Testis (tissue), 3 donors: Measurements from ENCODE around the gene OXSR1. TPM values are rescaled to one million over a fixed set of nuclear protein-coding genes. Genes with fewer than 3 reads are reported as not detected.

Experiments
- DNase-seq: peaks from one replicate; pipeline ENCODE4 v3.0.0-alpha.2; 2019
- H3K27ac ChIP-seq, 2 donors: fragments of 200-600 bp; sonication (generic); one replicate each; pipeline ENCODE4 v1.5.1; 2019
- H3K27me3 ChIP-seq: fragments of 200-600 bp; sonication (generic); one replicate; pipeline ENCODE4 v1.5.1; 2019
- H3K36me3 ChIP-seq: fragments of 200-600 bp; sonication (generic); one replicate; pipeline ENCODE4 v1.5.1; 2017; ENCODE audit warnings: low read depth; ENCODE audit errors: missing control alignments
- H3K4me1 ChIP-seq: fragments of 200-600 bp; sonication (generic); one replicate; pipeline ENCODE4 v1.5.1; 2019
- H3K4me3 ChIP-seq, 2 donors: fragments of 200-600 bp; sonication (generic); one replicate each; pipeline ENCODE4 v1.5.1; 2017 to 2019
- H3K9me3 ChIP-seq: fragments of 200-600 bp; sonication (generic); one replicate; pipeline ENCODE4 v1.5.1; 2017
- POLR2A ChIP-seq: fragments of 450-650 bp; IDR thresholded peaks from one replicate; pipeline ENCODE4 v1.6.1; 2017; ENCODE audit warnings: antibody characterized with exemption, mild to moderate bottlenecking, moderate library complexity
- WGBS, 2 donors: methylation state at CpG; one replicate each; pipeline ENCODE4 v1.1.5; 2018; 5-methylcytosine and 5-hydroxymethylcytosine counted together
- intact Hi-C: fragments of 100-400 bp; cut with DNase I; formaldehyde crosslinking; loops from one replicate; pipeline ENCODE4 v1.15.1; 2023; ENCODE audit warnings: low total_unique reads
- polyA plus RNA-seq: library from polyadenylated mRNA; stranded (reverse); fragments of 350-450 nt; fragmentation: Illumina TruSeq; extraction: RNeasy Lipid Tissue Mini Kit (QIAGEN cat#74804); gene quantifications from one replicate; pipeline ENCODE4 v1.2.3, GENCODE V29; 2014; ENCODE audit warnings: low read depth, low replicate concordance; ENCODE audit not compliant: insufficient read depth
- total RNA-seq, 2 donors: library from RNA; depleted of rRNA; stranded (reverse); fragments of >200 nt; gene quantifications; one replicate each; pipeline ENCODE4 v1.2.3, GENCODE V29; 2016
- TF ChIP-seq, protein P1 (sequence below), 3 experiments: fragments of 450-650 bp in 2 of 3; fragments of 200-600 bp in 1 of 3; sonication (generic) in 1 of 3; IDR thresholded peaks; one replicate each; pipeline ENCODE4 v1.5.1; 2016 to 2019; ENCODE audit warnings: antibody characterized with exemption in 3 of 3, mild to moderate bottlenecking in 2 of 3, moderate library complexity in 1 of 3

The OXSR1 gene
- total and polyA plus RNA-seq, 3 donors from 2014 or later, result 26.0 to 48.7 (median 39.7) TPM

GRCh38 chr3:38165722-38166387, 518 bp downstream of the OXSR1 start:
- Histone ChIP-seq H3K27ac (peak overlapping the region; percentile 98), H3K4me1 (no peaks in the 10 kb centered on the region), H3K9me3 (no peaks in the 10 kb centered on the region), H3K4me3 (peak overlapping the region; percentile 95 to 98), H3K27me3 (no peaks in the 10 kb centered on the region), H3K36me3 (no peaks in the 10 kb centered on the region)
- 0 to 1% methylated on average over 39 to 60 of the region's 62 CpGs for WGBS, 2 donors
- peak; percentile 65 for DNase-seq
- TF ChIP-seq, protein P1, sequence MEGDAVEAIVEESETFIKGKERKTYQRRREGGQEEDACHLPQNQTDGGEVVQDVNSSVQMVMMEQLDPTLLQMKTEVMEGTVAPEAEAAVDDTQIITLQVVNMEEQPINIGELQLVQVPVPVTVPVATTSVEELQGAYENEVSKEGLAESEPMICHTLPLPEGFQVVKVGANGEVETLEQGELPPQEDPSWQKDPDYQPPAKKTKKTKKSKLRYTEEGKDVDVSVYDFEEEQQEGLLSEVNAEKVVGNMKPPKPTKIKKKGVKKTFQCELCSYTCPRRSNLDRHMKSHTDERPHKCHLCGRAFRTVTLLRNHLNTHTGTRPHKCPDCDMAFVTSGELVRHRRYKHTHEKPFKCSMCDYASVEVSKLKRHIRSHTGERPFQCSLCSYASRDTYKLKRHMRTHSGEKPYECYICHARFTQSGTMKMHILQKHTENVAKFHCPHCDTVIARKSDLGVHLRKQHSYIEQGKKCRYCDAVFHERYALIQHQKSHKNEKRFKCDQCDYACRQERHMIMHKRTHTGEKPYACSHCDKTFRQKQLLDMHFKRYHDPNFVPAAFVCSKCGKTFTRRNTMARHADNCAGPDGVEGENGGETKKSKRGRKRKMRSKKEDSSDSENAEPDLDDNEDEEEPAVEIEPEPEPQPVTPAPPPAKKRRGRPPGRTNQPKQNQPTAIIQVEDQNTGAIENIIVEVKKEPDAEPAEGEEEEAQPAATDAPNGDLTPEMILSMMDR (IDR thresholded peaks at IDR 0.05), result no peak
- TF ChIP-seq POLR2A, result no peak
- intact Hi-C loops, result no loop called here

GRCh38 chr3:38167591-38167990, 2.3 kb downstream of the OXSR1 start:
- intact Hi-C loops, result no loop called here
- Histone ChIP-seq H3K36me3 (no peaks in the 10 kb centered on the region), H3K9me3 (no peaks in the 10 kb centered on the region), H3K4me1 (no peaks in the 10 kb centered on the region), H3K4me3 (no peak overlapping the region), H3K27me3 (no peaks in the 10 kb centered on the region), H3K27ac (no peak overlapping the region)
- WGBS, 2 donors, result 52 to 63% methylated on average over 4 of the region's 4 CpGs
- DNase-seq, result no peak
- no peak for TF ChIP-seq POLR2A
- TF ChIP-seq, protein P1 (IDR thresholded peaks at IDR 0.05), result no peak

DNA sequence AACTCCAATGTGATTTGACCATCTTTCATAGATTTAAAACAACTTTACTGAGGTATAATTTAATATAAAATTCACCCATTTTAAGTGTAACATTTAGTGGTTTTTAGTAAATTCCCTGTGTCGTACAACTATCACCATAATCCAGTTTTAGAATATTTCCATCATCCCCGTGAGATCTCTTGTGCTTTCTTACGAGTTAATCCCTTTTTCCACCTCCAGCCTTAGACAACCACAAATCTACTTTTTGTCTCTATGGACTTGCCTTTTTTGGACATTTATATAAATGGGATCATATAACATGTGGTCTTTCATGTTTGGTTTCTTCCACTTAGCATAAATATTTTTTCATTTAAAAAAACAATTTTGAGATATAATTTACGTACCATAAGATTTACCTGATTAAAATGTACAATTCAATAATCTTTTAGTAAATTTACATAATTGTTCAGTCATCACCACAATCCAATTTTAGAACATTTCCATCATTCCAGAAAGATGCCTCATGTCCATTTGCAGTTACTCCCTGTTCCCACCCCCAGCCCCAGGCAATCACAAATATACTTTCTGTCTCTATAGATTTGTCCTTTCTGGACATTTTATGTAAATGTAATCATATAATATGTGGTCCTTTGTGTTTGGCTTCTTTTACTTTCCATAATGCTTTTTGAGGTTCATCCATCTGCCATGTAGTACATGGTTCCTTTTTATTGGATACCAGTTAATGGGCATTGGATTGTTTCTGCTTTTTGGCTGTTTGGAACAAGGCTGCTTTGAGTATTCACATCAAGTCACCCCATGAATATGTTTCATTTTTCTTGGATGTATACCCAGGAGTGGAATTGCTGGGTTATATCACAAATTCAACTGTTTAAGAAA, 3.1 kb downstream of the OXSR1 start:
- no peaks in the 10 kb centered on the region for H3K36me3 ChIP-seq
- H3K4me1 ChIP-seq, result no peaks in the 10 kb centered on the region
- H3K9me3 ChIP-seq, result no peaks in the 10 kb centered on the region
- H3K27me3 ChIP-seq, result no peaks in the 10 kb centered on the region
- no peak overlapping the region for H3K27ac ChIP-seq
- no peak for DNase-seq
- TF ChIP-seq POLR2A, result no peak
- TF ChIP-seq, protein P1 (IDR thresholded peaks at IDR 0.05), result no peak
- no peak overlapping the region for H3K4me3 ChIP-seq
- intact Hi-C loops, result no loop called here
- 92% methylated on average over 4 of the region's 4 CpGs for WGBS, 2 donors

GRCh38 chr3:38169027-38169317, 3.6 kb downstream of the OXSR1 start:
- H3K4me1 ChIP-seq, result no peaks in the 10 kb centered on the region
- H3K9me3 ChIP-seq, result no peaks in the 10 kb centered on the region
- no peaks in the 10 kb centered on the region for H3K36me3 ChIP-seq
- no peak overlapping the region for H3K27ac ChIP-seq
- WGBS, 2 donors, result 74 to 93% methylated on average over 1 of the region's 1 CpG
- no peak for DNase-seq
- no peak overlapping the region for H3K4me3 ChIP-seq
- TF ChIP-seq POLR2A, result no peak
- TF ChIP-seq, protein P1 (IDR thresholded peaks at IDR 0.05), result no peak
- intact Hi-C loops, result no loop called here
- no peaks in the 10 kb centered on the region for H3K27me3 ChIP-seq
